K562 (cell line): Measurements from ENCODE around the gene C1RL. TPM values are rescaled to one million over a fixed set of nuclear protein-coding genes. Genes with fewer than 3 reads are reported as not detected.

ENCODE experiments used
- ELF4 ChIP-seq: fragments of 450-650 bp; formaldehyde crosslinking; IDR thresholded peaks from 2 replicates; pipeline ENCODE4 v1.4.0; 2022; ENCODE audit warnings: missing genetic modification characterization
- EWSR1 ChIP-seq: fragments of 450-650 bp; IDR thresholded peaks from 2 replicates; pipeline ENCODE4 v1.6.1; 2018; ENCODE audit warnings: borderline replicate concordance, mild to moderate bottlenecking, low read depth, moderate library complexity; ENCODE audit not compliant: partially characterized antibody
- MAFG ChIP-seq: fragments of 450-650 bp; conservative IDR thresholded peaks from 2 replicates; pipeline ENCODE4 v1.6.1; 2016; ENCODE audit warnings: missing genetic modification characterization, missing compliant biosample characterization
- MCM5 ChIP-seq: fragments of 450-650 bp; IDR thresholded peaks from 2 replicates; pipeline ENCODE4 v1.6.1; 2016; ENCODE audit warnings: low read depth
- NFE2L1 ChIP-seq: fragments of 450-650 bp; IDR thresholded peaks from 2 replicates; pipeline ENCODE4 v1.6.1; 2016; ENCODE audit warnings: missing genetic modification characterization, low read depth, mild to moderate bottlenecking, missing compliant biosample characterization, moderate library complexity, borderline replicate concordance
- PML ChIP-seq: IDR thresholded peaks from 2 replicates; pipeline ENCODE4 v1.6.1; 2012; ENCODE audit warnings: low read length, inconsistent platforms
- PRPF4 ChIP-seq: fragments of 200-400 bp; formaldehyde crosslinking; IDR thresholded peaks from one replicate; pipeline ENCODE4 v1.6.1; 2017; ENCODE audit warnings: low read length, low read depth, mild to moderate bottlenecking; ENCODE audit not compliant: insufficient read depth, poor library complexity, severe bottlenecking
- SIRT6 ChIP-seq: IDR thresholded peaks from one replicate; pipeline ENCODE4 v1.6.1; 2012; ENCODE audit warnings: low read depth, mild to moderate bottlenecking, control low read depth, inconsistent platforms, low read length, moderate library complexity
- STAT5A ChIP-seq: IDR thresholded peaks from 2 replicates; pipeline ENCODE4 v1.6.1; 2012; ENCODE audit warnings: low read length, inconsistent platforms, borderline replicate concordance
- ZNF384 ChIP-seq: IDR thresholded peaks from 2 replicates; pipeline ENCODE4 v1.6.1; 2012; ENCODE audit warnings: low read depth, low read length, improper control_type of control experiment
- ZNF41 ChIP-seq: fragments of 250-450 bp; sonication (Bioruptor Pico); conservative IDR thresholded peaks from 2 replicates; pipeline ENCODE4 v1.4.0; 2020; ENCODE audit warnings: mild to moderate bottlenecking
- ZNF583 ChIP-seq: fragments of 250-450 bp; sonication (Bioruptor Pico); IDR thresholded peaks from 2 replicates; pipeline ENCODE4 v1.4.0; 2020
- ZNF77 ChIP-seq: fragments of 250-450 bp; sonication (Bioruptor Pico); IDR thresholded peaks from 2 replicates; pipeline ENCODE4 v1.5.0; 2020
- polyA plus RNA-seq, 8 experiments: library from polyadenylated mRNA; depleted of rRNA in 4 of 8; stranded (reverse) in 5 of 8; unstranded in 3 of 8; fragments of >200 nt; fragmentation: Nextera tagmentation in 2 of 8; fragmentation: Illumina TruSeq in 1 of 8; extraction: Ambion mirVana in 2 of 8; extraction: Trizol in 1 of 8; gene quantifications; 2 replicates each; pipeline versions ENCODE4 v1.2.1 to v1.2.3, GENCODE V29; 2011 to 2014; ENCODE audit warnings: inconsistent platforms in 1 of 8, missing spikeins in 1 of 8
- total RNA-seq, 7 experiments: library from RNA; depleted of rRNA in 6 of 7; stranded (reverse); fragments of >200 nt in 6 of 7; fragmentation: Illumina TruSeq in 2 of 7; extraction: Trizol in 2 of 7; gene quantifications; 2 replicates each; pipeline versions ENCODE4 v1.2.1 to v1.2.3, GENCODE V29; 2011 to 2021; ENCODE audit warnings: low replicate concordance in 1 of 7
- TF ChIP-seq, protein P1 (sequence below): fragments of 250-450 bp; sonication (Bioruptor Pico); IDR thresholded peaks from 2 replicates; pipeline ENCODE4 v1.8.0; 2022; ENCODE audit warnings: inconsistent platforms, mild to moderate bottlenecking, moderate library complexity, borderline replicate concordance
- TF ChIP-seq, protein P2 (sequence below): sonication (generic); formaldehyde crosslinking; IDR thresholded peaks from 2 replicates; pipeline ENCODE4 v1.8.0; 2023; ENCODE audit warnings: mild to moderate bottlenecking, missing genetic modification reagents
- TF ChIP-seq, protein P3 (sequence below), 2 experiments: IDR thresholded peaks; 2 replicates each; pipeline ENCODE4 v1.6.1; 2011; ENCODE audit warnings: borderline replicate concordance in 1 of 2, control low read depth in 1 of 2, low read depth in 1 of 2, low read length in 1 of 2, mild to moderate bottlenecking in 1 of 2, mixed read lengths in 1 of 2, moderate library complexity in 1 of 2; ENCODE audit not compliant: insufficient read depth in 1 of 2, insufficient read length in 1 of 2, poor library complexity in 1 of 2, severe bottlenecking in 1 of 2; ENCODE audit errors: extremely low read depth in 1 of 2
- TF ChIP-seq, protein P4 (sequence below): fragments of 450-650 bp; IDR thresholded peaks from 2 replicates; pipeline ENCODE4 v1.6.1; 2017; ENCODE audit warnings: antibody characterized with exemption, mild to moderate bottlenecking

C1RL gene
- total and polyA plus RNA-seq, 9 of the 15 experiments (the other 6 are each of a cell fraction or from before 2014, with no cell fraction given), result 1.4 to 10.7 (median 8.0) TPM

DNA sequence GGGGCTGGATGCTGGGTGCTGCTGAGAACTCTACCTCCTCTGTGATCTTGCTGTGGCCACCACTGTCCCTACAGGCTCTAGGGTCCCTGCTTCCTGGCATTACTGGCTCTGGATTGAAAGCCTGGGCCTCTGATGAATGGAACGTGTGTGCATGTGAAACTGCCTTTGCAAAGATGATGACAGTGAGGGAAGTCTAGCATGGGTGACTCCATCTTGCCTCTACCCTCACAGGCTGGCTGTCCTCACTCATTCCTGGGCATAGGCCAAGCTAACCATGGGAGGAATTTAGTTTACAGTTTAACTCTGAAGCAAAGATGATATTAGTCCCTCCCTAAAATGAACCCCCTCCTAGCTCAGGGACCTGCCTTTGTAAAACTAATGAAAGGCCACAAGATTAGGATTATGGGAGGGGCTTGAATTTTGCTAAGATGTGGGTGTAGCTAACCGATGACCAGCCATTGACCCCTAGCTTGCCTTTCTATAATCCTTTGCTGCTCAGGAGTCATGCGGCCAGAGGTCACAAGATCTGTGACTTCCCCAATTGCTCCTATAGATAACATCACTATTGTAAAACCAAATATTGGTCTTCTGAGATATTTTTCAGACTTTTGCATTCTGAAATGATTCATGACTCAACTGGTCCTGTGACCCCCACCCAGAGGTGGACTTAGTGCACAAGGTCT is 50.7 kb downstream of the C1RL start (continued):
- TF ChIP-seq, protein P1, sequence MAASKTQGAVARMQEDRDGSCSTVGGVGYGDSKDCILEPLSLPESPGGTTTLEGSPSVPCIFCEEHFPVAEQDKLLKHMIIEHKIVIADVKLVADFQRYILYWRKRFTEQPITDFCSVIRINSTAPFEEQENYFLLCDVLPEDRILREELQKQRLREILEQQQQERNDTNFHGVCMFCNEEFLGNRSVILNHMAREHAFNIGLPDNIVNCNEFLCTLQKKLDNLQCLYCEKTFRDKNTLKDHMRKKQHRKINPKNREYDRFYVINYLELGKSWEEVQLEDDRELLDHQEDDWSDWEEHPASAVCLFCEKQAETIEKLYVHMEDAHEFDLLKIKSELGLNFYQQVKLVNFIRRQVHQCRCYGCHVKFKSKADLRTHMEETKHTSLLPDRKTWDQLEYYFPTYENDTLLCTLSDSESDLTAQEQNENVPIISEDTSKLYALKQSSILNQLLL (CRISPR knock-in tag), result no peak
- TF ChIP-seq STAT5A (no peak), MAFG (tag) (no peak), PRPF4 (no peak), ZNF41 (CRISPR knock-in tag) (peak; percentile 86), SIRT6 (no peak), PML (no peak), MCM5 (no peak), EWSR1 (no peak), ZNF77 (CRISPR knock-in tag) (no peak), ZNF384 (no peak), NFE2L1 (tag) (no peak), ZNF583 (CRISPR knock-in tag) (peak; percentile 97), ELF4 (CRISPR knock-in tag) (no peak)
- TF ChIP-seq, protein P2, sequence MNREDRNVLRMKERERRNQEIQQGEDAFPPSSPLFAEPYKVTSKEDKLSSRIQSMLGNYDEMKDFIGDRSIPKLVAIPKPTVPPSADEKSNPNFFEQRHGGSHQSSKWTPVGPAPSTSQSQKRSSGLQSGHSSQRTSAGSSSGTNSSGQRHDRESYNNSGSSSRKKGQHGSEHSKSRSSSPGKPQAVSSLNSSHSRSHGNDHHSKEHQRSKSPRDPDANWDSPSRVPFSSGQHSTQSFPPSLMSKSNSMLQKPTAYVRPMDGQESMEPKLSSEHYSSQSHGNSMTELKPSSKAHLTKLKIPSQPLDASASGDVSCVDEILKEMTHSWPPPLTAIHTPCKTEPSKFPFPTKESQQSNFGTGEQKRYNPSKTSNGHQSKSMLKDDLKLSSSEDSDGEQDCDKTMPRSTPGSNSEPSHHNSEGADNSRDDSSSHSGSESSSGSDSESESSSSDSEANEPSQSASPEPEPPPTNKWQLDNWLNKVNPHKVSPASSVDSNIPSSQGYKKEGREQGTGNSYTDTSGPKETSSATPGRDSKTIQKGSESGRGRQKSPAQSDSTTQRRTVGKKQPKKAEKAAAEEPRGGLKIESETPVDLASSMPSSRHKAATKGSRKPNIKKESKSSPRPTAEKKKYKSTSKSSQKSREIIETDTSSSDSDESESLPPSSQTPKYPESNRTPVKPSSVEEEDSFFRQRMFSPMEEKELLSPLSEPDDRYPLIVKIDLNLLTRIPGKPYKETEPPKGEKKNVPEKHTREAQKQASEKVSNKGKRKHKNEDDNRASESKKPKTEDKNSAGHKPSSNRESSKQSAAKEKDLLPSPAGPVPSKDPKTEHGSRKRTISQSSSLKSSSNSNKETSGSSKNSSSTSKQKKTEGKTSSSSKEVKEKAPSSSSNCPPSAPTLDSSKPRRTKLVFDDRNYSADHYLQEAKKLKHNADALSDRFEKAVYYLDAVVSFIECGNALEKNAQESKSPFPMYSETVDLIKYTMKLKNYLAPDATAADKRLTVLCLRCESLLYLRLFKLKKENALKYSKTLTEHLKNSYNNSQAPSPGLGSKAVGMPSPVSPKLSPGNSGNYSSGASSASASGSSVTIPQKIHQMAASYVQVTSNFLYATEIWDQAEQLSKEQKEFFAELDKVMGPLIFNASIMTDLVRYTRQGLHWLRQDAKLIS (CRISPR knock-in tag), result no peak
- TF ChIP-seq, protein P3, sequence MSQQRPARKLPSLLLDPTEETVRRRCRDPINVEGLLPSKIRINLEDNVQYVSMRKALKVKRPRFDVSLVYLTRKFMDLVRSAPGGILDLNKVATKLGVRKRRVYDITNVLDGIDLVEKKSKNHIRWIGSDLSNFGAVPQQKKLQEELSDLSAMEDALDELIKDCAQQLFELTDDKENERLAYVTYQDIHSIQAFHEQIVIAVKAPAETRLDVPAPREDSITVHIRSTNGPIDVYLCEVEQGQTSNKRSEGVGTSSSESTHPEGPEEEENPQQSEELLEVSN (IDR thresholded peaks at IDR 0.05; ENCODE audit: borderline replicate concordance in 1 of 2, extremely low read depth in 1 of 2, insufficient read depth in 1 of 2, insufficient read length in 1 of 2, low read depth in 1 of 2, low read length in 1 of 2, poor library complexity in 1 of 2, severe bottlenecking in 1 of 2), result no peak
- TF ChIP-seq, protein P4, sequence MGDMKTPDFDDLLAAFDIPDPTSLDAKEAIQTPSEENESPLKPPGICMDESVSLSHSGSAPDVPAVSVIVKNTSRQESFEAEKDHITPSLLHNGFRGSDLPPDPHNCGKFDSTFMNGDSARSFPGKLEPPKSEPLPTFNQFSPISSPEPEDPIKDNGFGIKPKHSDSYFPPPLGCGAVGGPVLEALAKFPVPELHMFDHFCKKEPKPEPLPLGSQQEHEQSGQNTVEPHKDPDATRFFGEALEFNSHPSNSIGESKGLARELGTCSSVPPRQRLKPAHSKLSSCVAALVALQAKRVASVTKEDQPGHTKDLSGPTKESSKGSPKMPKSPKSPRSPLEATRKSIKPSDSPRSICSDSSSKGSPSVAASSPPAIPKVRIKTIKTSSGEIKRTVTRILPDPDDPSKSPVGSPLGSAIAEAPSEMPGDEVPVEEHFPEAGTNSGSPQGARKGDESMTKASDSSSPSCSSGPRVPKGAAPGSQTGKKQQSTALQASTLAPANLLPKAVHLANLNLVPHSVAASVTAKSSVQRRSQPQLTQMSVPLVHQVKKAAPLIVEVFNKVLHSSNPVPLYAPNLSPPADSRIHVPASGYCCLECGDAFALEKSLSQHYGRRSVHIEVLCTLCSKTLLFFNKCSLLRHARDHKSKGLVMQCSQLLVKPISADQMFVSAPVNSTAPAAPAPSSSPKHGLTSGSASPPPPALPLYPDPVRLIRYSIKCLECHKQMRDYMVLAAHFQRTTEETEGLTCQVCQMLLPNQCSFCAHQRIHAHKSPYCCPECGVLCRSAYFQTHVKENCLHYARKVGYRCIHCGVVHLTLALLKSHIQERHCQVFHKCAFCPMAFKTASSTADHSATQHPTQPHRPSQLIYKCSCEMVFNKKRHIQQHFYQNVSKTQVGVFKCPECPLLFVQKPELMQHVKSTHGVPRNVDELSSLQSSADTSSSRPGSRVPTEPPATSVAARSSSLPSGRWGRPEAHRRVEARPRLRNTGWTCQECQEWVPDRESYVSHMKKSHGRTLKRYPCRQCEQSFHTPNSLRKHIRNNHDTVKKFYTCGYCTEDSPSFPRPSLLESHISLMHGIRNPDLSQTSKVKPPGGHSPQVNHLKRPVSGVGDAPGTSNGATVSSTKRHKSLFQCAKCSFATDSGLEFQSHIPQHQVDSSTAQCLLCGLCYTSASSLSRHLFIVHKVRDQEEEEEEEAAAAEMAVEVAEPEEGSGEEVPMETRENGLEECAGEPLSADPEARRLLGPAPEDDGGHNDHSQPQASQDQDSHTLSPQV, result peak; percentile 91
